Upper lobe of left lung (tissue), 4 donors: ENCODE measurements around the gene ACTL6A.

Experiments used
- POLR2A ChIP-seq, 4 donors: fragments of 450-650 bp; IDR thresholded peaks; one replicate each; pipeline ENCODE4 v1.5.1; 2016 to 2017; ENCODE audit warnings: antibody characterized with exemption in 4 of 4, mild to moderate bottlenecking in 2 of 4
- TF ChIP-seq, protein P1 (sequence below), 6 experiments: fragments of 450-650 bp in 4 of 6; fragments of 200-600 bp in 2 of 6; sonication (generic) in 2 of 6; IDR thresholded peaks; one replicate each; pipeline ENCODE4 v1.5.1; 2016 to 2019; ENCODE audit warnings: antibody characterized with exemption in 6 of 6

DNA sequence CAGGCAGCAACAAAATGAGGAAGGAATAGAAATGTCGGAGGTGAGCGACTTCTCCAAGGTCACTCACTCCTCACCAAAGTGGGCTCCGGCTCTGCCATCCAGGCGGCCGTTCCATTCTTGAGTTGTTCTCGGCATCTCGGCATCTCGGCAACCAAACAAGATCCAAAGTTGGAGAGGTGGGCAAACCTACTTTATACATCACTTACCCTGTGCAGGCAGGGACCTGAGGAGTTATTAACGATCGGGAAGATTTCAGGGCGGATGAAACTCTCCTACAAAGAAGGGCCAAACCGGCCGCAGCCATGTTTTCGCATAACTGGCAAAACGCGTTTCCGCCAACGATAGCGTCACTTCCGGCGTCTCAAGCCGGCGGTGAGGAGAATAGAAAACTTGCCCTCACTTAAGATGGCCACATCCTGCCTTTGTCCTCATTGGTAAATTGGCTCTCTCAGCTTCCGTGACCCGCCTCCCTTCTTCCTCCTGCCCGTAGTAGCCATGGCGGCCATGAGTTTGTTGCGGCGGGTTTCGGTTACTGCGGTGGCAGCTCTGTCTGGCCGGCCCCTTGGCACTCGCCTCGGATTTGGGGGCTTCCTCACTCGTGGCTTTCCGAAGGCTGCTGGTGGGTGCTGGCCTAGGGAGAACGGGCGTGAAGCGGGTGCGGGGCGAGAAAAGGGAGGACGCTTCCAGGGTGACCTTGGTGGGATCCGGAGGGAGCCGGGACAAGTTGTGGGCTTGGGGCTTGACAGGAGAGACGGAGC is 41.8 kb downstream of the ACTL6A start, which contains the start of the genes MRPL47 and NDUFB5:
- TF ChIP-seq, protein P1, sequence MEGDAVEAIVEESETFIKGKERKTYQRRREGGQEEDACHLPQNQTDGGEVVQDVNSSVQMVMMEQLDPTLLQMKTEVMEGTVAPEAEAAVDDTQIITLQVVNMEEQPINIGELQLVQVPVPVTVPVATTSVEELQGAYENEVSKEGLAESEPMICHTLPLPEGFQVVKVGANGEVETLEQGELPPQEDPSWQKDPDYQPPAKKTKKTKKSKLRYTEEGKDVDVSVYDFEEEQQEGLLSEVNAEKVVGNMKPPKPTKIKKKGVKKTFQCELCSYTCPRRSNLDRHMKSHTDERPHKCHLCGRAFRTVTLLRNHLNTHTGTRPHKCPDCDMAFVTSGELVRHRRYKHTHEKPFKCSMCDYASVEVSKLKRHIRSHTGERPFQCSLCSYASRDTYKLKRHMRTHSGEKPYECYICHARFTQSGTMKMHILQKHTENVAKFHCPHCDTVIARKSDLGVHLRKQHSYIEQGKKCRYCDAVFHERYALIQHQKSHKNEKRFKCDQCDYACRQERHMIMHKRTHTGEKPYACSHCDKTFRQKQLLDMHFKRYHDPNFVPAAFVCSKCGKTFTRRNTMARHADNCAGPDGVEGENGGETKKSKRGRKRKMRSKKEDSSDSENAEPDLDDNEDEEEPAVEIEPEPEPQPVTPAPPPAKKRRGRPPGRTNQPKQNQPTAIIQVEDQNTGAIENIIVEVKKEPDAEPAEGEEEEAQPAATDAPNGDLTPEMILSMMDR (IDR thresholded peaks at IDR 0.05) = no peak
- peak in 3 of 4 donors; percentile 53 to 88 (median 74) for TF ChIP-seq POLR2A (IDR thresholded peaks at IDR 0.05)
